Activated T-cell treated with anti-CD3 and anti-CD28 coated beads, Interleukin-2, amount 50 U/mL, for 24 hours (primary cell): ENCODE results near the gene XPC.

ENCODE experiments used
- DNase-seq: peaks from one replicate; pipeline ENCODE4 v3.0.0-alpha.2; 2020
- H3K27ac Mint-ChIP-seq: 2 replicates; pipeline ENCODE4 v1.8.0; 2020; ENCODE audit warnings: mild to moderate bottlenecking, mixed read lengths
- H3K27me3 Mint-ChIP-seq: 2 replicates; pipeline ENCODE4 v1.8.0; 2020; ENCODE audit warnings: mixed read lengths
- H3K36me3 Mint-ChIP-seq: 2 replicates; pipeline ENCODE4 v1.8.0; 2020; ENCODE audit warnings: low read depth, mixed read lengths
- H3K4me1 Mint-ChIP-seq: 2 replicates; pipeline ENCODE4 v1.8.0; 2020; ENCODE audit warnings: low read depth, mixed read lengths
- H3K4me3 Mint-ChIP-seq: 2 replicates; pipeline ENCODE4 v1.8.0; 2020; ENCODE audit warnings: mild to moderate bottlenecking, moderate library complexity, mixed read lengths
- H3K9me3 Mint-ChIP-seq: 2 replicates; pipeline ENCODE4 v1.8.0; 2020; ENCODE audit warnings: mixed read lengths

Gene XPC

GRCh38 chr3:14142567-14143270, 35.7 kb downstream of the XPC start:
- Mint-ChIP-seq H3K36me3 (peaks cover 93% of the 10 kb centered on the region), H3K9me3 (no peaks in the 10 kb centered on the region), H3K4me3 (peak overlapping the region; percentile 18), H3K27me3 (no peaks in the 10 kb centered on the region), H3K4me1 (peaks cover 61% of the 10 kb centered on the region), H3K27ac (peak overlapping the region; percentile 92)
- no peak for DNase-seq

GRCh38 chr3:14141602-14142341, 36.6 kb downstream of the XPC start:
- no peak for DNase-seq
- Mint-ChIP-seq H3K4me1 (peaks cover 61% of the 10 kb centered on the region), H3K27ac (peak overlapping the region; percentile 92), H3K4me3 (no peak overlapping the region), H3K36me3 (peaks cover 92% of the 10 kb centered on the region), H3K9me3 (no peaks in the 10 kb centered on the region), H3K27me3 (no peaks in the 10 kb centered on the region)

- no peak overlapping the region for H3K4me3 Mint-ChIP-seq
- no peak for DNase-seq
- H3K27ac Mint-ChIP-seq = peak overlapping the region; percentile 83
- peaks cover 91% of the 10 kb centered on the region for H3K36me3 Mint-ChIP-seq
- H3K4me1 Mint-ChIP-seq = peaks cover 57% of the 10 kb centered on the region
- H3K27me3 Mint-ChIP-seq = no peaks in the 10 kb centered on the region
- H3K9me3 Mint-ChIP-seq = no peaks in the 10 kb centered on the region
These were observed 37.3 kb downstream of the XPC start for GRCh38 chr3:14141144-14141543.

GRCh38 chr3:14140668-14141067, 37.7 kb downstream of the XPC start:
- Mint-ChIP-seq H3K4me1 (peaks cover 54% of the 10 kb centered on the region), H3K4me3 (no peak overlapping the region), H3K27ac (no peak overlapping the region), H3K9me3 (no peaks in the 10 kb centered on the region), H3K36me3 (peaks cover 91% of the 10 kb centered on the region), H3K27me3 (no peaks in the 10 kb centered on the region)
- DNase-seq = no peak

GRCh38 chr3:14139771-14140170, 38.6 kb downstream of the XPC start:
- H3K27ac Mint-ChIP-seq = peak overlapping the region; percentile 13
- H3K9me3 Mint-ChIP-seq = no peaks in the 10 kb centered on the region
- peaks cover 48% of the 10 kb centered on the region for H3K4me1 Mint-ChIP-seq
- no peak for DNase-seq
- H3K36me3 Mint-ChIP-seq = peaks cover 94% of the 10 kb centered on the region
- no peaks in the 10 kb centered on the region for H3K27me3 Mint-ChIP-seq
- H3K4me3 Mint-ChIP-seq = no peak overlapping the region

- Mint-ChIP-seq H3K27ac (peak overlapping the region; percentile 59), H3K27me3 (no peaks in the 10 kb centered on the region), H3K4me1 (peaks cover 42% of the 10 kb centered on the region), H3K9me3 (no peaks in the 10 kb centered on the region), H3K4me3 (no peak overlapping the region), H3K36me3 (peaks cover 95% of the 10 kb centered on the region)
- DNase-seq = no peak
These were observed 39.3 kb downstream of the XPC start for GRCh38 chr3:14138878-14139655.

- Mint-ChIP-seq H3K4me1 (peaks cover 34% of the 10 kb centered on the region), H3K4me3 (no peak overlapping the region), H3K27me3 (no peaks in the 10 kb centered on the region), H3K9me3 (no peaks in the 10 kb centered on the region), H3K36me3 (peaks cover 98% of the 10 kb centered on the region), H3K27ac (peak overlapping the region; percentile 59)
- DNase-seq = no peak
These were observed 40.1 kb downstream of the XPC start for GRCh38 chr3:14138109-14138877.

GRCh38 chr3:14137445-14137844, 41.0 kb downstream of the XPC start:
- Mint-ChIP-seq H3K9me3 (no peaks in the 10 kb centered on the region), H3K27me3 (no peaks in the 10 kb centered on the region), H3K27ac (no peak overlapping the region), H3K36me3 (peaks cover 98% of the 10 kb centered on the region), H3K4me1 (peaks cover 26% of the 10 kb centered on the region), H3K4me3 (no peak overlapping the region)
- DNase-seq = no peak

- Mint-ChIP-seq H3K27me3 (no peaks in the 10 kb centered on the region), H3K36me3 (peaks cover 98% of the 10 kb centered on the region)
These were observed 41.4 kb downstream of the XPC start for GRCh38 chr3:14137004-14137403.

GRCh38 chr3:14135581-14135980, 42.8 kb downstream of the XPC start:
- Mint-ChIP-seq H3K9me3 (no peaks in the 10 kb centered on the region), H3K27me3 (no peaks in the 10 kb centered on the region), H3K4me1 (peaks cover 7% of the 10 kb centered on the region), H3K27ac (no peak overlapping the region), H3K36me3 (peaks cover 98% of the 10 kb centered on the region), H3K4me3 (no peak overlapping the region)
- no peak for DNase-seq

More at GRCh38 chr3:14137004-14137403, 41.4 kb downstream of the XPC start:
- Mint-ChIP-seq H3K4me3 (no peak overlapping the region), H3K9me3 (no peaks in the 10 kb centered on the region), H3K4me1 (peaks cover 21% of the 10 kb centered on the region), H3K27ac (no peak overlapping the region)
- no peak for DNase-seq

- Mint-ChIP-seq H3K4me1 (no peaks in the 10 kb centered on the region), H3K4me3 (no peak overlapping the region), H3K27me3 (no peaks in the 10 kb centered on the region), H3K36me3 (peaks cover 98% of the 10 kb centered on the region), H3K9me3 (no peaks in the 10 kb centered on the region), H3K27ac (no peak overlapping the region)
- no peak for DNase-seq
These were observed 44.1 kb downstream of the XPC start for GRCh38 chr3:14134291-14134690.

GRCh38 chr3:14133876-14134275, 44.5 kb downstream of the XPC start:
- H3K9me3 Mint-ChIP-seq = no peaks in the 10 kb centered on the region
- no peaks in the 10 kb centered on the region for H3K27me3 Mint-ChIP-seq
- H3K27ac Mint-ChIP-seq = no peak overlapping the region
- peaks cover 2% of the 10 kb centered on the region for H3K4me1 Mint-ChIP-seq
- H3K4me3 Mint-ChIP-seq = no peak overlapping the region
- DNase-seq = no peak
- H3K36me3 Mint-ChIP-seq = peaks cover 97% of the 10 kb centered on the region

GRCh38 chr3:14133188-14133800, 45.1 kb downstream of the XPC start:
- Mint-ChIP-seq H3K27me3 (no peaks in the 10 kb centered on the region), H3K36me3 (peaks cover 97% of the 10 kb centered on the region), H3K4me3 (no peak overlapping the region), H3K9me3 (no peaks in the 10 kb centered on the region), H3K4me1 (peaks cover 7% of the 10 kb centered on the region), H3K27ac (no peak overlapping the region)
- no peak for DNase-seq

GRCh38 chr3:14132689-14133088, 45.7 kb downstream of the XPC start:
- no peak overlapping the region for H3K4me3 Mint-ChIP-seq
- H3K4me1 Mint-ChIP-seq = peaks cover 13% of the 10 kb centered on the region
- no peak overlapping the region for H3K27ac Mint-ChIP-seq
- no peaks in the 10 kb centered on the region for H3K9me3 Mint-ChIP-seq
- no peaks in the 10 kb centered on the region for H3K27me3 Mint-ChIP-seq
- peaks cover 97% of the 10 kb centered on the region for H3K36me3 Mint-ChIP-seq
- no peak for DNase-seq
